Epithelial cell of esophagus (primary cell): ENCODE data around the gene MRPS14.

Experiments
- DNase-seq: peaks from one replicate; pipeline ENCODE4 v3.0.0; 2010; ENCODE audit warnings: low read depth
- H3K4me3 ChIP-seq: 2 replicates; pipeline ENCODE4 v1.5.1; 2011; ENCODE audit warnings: mild to moderate bottlenecking, low read length, control low read depth
- TF ChIP-seq, protein P1 (sequence below): IDR thresholded peaks from 2 replicates; pipeline ENCODE4 v1.5.1; 2011; ENCODE audit warnings: low read depth, mild to moderate bottlenecking, low read length, control low read depth, inconsistent platforms; ENCODE audit not compliant: insufficient read depth; ENCODE audit errors: missing control alignments

MRPS14 gene

DNA sequence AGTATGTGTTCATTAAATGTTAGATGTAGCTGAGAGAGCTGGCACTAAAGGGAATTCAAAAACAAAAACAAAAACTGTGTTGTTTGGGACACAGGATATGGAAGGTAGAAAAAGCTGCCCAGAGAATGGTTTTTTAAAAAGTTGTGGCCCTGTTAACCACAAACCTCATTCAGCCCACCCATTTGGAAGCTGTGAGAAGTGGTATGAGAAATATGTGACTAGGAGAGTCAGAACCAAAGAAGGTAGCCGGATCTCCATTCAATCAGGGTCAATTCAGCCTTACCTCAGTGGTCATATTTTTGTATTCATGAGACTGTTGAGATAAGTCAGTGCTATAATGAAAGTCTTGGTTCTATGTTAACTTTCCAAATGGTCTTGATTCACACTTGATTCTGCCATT, 53.2 kb downstream of the MRPS14 start:
- TF ChIP-seq, protein P1, sequence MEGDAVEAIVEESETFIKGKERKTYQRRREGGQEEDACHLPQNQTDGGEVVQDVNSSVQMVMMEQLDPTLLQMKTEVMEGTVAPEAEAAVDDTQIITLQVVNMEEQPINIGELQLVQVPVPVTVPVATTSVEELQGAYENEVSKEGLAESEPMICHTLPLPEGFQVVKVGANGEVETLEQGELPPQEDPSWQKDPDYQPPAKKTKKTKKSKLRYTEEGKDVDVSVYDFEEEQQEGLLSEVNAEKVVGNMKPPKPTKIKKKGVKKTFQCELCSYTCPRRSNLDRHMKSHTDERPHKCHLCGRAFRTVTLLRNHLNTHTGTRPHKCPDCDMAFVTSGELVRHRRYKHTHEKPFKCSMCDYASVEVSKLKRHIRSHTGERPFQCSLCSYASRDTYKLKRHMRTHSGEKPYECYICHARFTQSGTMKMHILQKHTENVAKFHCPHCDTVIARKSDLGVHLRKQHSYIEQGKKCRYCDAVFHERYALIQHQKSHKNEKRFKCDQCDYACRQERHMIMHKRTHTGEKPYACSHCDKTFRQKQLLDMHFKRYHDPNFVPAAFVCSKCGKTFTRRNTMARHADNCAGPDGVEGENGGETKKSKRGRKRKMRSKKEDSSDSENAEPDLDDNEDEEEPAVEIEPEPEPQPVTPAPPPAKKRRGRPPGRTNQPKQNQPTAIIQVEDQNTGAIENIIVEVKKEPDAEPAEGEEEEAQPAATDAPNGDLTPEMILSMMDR, result no peak
- no peak overlapping the region for H3K4me3 ChIP-seq
- DNase-seq, result no peak

DNA sequence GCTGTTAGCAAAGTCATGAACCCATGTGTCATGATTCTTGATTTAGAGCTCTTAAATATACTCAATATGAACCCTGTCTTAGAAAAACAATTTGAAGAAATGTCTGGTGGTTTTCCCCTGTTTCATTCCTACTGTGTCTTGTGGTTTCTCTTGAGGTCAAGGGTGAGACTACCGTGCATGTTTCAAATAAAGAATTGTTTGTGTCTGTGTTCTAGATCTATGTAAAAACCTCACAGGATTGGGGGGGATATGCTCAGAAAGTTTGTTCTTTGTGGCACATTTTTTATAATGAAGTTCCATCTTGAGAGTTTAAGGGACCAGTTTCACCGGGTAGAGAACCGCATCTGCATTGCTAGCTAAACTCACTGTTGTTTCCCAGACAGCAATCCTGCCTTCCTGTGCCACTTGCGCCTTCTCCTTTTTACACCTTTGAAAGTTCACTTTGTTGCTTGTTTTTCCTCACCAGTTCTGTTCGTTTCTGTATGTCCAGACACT, 54.4 kb downstream of the MRPS14 start:
- no peak overlapping the region for H3K4me3 ChIP-seq
- TF ChIP-seq, protein P1, result no peak
- DNase-seq, result peak; percentile 30

DNA sequence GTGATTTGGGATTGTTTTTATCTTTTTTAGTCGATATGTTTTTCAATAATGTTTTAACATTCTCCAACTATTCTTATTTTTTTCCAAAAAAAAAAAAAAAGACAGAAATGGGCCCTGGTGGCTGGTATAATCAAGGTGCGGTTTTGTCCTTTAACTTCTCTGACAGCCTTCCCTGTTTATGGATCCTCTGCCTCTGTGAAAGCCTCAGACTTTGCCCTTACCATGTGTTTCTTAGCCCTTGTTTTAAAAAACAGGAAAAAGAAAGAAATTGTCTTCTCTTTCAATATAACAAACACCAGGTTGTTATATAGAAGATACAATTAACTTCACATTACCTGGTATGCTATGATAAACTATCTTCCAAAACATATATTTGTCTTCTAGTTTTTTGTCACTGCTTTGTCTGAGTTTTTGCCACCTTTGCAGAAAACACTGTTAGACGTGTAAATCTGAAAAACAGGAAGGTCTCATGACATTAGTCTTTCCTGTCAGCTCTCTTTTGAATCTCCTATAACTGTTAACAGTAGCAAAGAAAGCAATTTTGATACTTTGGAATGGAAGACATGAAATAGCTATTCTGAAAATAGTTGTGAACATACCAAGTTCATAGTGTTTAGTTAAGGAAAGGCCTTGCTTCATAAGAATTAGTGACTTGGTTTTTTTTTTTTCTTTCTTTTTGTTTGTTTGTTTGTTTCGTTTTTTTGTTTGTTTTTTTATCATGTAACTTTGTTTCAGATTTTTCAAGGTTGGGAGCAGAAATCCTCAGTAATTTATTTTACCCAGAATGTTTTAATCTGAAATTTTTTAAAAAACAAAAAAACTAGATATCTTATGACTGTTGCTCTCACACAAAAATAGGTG, 55.1 kb downstream of the MRPS14 start:
- H3K4me3 ChIP-seq, result no peak overlapping the region
- no peak for DNase-seq
- TF ChIP-seq, protein P1, result no peak

DNA sequence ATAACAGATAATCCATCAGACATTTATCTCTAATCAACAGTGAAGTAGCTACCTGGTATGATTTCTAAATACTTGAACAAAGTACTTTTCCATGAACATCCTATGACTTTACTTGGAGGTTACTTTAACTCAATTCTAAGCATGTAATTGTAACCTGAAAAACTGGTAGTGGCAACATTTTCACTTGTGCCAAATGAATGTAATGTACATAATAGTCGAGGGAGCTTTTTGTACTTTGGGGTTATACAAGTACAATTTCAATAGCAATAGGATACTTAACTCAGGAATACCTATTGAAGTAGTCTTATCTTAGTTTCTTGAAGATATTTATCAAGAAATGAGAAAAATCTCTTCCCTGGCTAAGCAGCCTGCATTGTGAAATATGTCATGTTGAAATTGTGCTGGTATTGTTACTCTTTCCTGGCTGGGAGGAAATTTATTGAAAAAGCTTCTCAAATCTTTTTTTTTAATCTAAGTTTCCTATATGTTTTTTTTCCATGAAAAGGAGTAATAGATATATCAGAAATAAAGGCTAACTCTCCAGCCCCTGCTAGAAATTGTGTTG, 57.1 kb downstream of the MRPS14 start:
- DNase-seq, result peak; percentile 82
- H3K4me3 ChIP-seq, result peak overlapping the region; percentile 38
- TF ChIP-seq, protein P1, result no peak

DNA sequence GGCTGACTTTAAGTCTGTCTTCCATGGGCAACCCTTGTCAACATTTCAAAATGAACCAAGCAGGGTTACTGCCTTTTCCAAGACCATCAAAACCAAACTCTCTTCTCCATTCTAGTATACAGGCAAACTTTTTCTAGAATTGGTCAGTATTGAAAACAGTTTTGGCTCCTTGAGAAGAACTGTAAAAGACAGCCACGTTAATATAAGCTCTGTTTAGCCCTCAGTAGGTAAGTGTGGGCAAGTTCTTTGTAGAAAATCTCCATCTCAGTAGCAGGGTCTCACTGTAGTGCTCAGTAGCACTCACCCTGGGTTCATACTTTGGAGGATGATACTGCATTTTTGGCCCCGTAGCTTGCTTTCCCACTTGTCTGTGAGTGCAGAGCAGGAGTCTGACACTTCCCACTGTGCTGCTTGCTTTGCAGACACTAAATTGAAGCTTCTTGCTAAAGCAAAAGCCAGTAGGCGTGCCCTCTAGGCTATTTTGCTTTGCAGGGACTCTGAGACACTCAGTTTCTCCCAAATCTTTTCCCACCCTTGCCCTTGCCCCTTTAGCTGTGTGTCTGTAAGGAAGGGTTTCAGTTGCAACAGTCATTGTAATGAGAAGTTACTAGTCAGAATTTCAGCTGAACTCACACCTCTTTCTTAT, 57.7 kb downstream of the MRPS14 start:
- H3K4me3 ChIP-seq, result peak overlapping the region; percentile 38
- TF ChIP-seq, protein P1, result no peak
- DNase-seq, result no peak

DNA sequence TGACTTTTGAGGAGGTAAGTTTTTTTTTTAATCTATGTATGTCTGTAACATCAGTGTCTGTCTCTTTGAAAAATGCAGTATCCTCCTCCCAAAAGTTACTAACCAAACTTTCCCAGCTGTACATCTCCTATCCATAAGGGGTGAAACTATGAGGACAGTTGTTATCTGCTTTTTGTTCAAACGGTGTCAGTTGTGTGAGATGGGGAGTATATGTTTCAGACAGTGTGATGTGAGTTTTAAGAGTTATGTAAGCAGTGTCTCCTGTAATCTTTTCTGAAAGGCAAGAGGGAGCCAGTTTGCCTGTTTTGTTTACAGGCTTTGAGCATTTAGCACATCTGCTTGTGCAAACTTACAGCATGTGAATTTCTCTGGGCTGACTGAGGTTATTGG, 58.3 kb downstream of the MRPS14 start:
- peak; percentile 26 for DNase-seq
- TF ChIP-seq, protein P1, result no peak
- H3K4me3 ChIP-seq, result peak overlapping the region; percentile 38
